Naive thymus-derived CD4-positive, alpha-beta T cell (primary cell): Measurements from ENCODE around the gene CCDC85C. TPM values are rescaled to one million over a fixed set of nuclear protein-coding genes. Genes with fewer than 3 reads are reported as not detected.

Experiments
- ATAC-seq: fragments of 150-1000 bp; cut with Tn5 transposase; 2 replicates; pipeline ENCODE4 v1.10.0; 2021; ENCODE audit warnings: mild to moderate bottlenecking, moderate library complexity
- CTCF ChIA-PET: fragments of 350-600 bp; sonication (Branson Sonifier 250); formaldehyde crosslinking; loops from one replicate; lab custom pipeline; 2021; ENCODE audit warnings: antibody characterized with exemption; lab: Charles Lee
- POLR2A ChIA-PET: fragments of 350-600 bp; sonication (Branson Sonifier 250); formaldehyde crosslinking; loops from one replicate; lab custom pipeline; 2021; ENCODE audit warnings: antibody characterized with exemption, inconsistent platforms; lab: Charles Lee
- DNase-seq, 9 donors: peaks; one replicate each; pipeline versions ENCODE4 v3.0.0 to v3.0.0-alpha.2; 2020 to 2022; ENCODE audit warnings: mixed read lengths in 1 of 9
- H3K27ac ChIP-seq: one replicate; pipeline ENCODE4 v1.7.0; 2013; ENCODE audit warnings: mild to moderate bottlenecking, low read depth, low read length, moderate library complexity
- H3K27me3 ChIP-seq, 2 donors: one replicate each; pipeline ENCODE4 v1.7.0; 2013; ENCODE audit warnings: low read length in 2 of 2, mild to moderate bottlenecking in 2 of 2, moderate library complexity in 2 of 2; ENCODE audit not compliant: control insufficient read depth in 2 of 2, insufficient read depth in 2 of 2
- H3K36me3 ChIP-seq, 3 experiments: 1 replicate in 2 of 3; 2 replicates in 1 of 3; pipeline ENCODE4 v1.7.0; 2013; ENCODE audit warnings: low read length in 3 of 3, mild to moderate bottlenecking in 3 of 3, moderate library complexity in 1 of 3; ENCODE audit not compliant: insufficient read depth in 3 of 3, control insufficient read depth in 2 of 3
- H3K4me1 ChIP-seq, 2 donors: one replicate each; pipeline ENCODE4 v1.7.0; 2013; ENCODE audit warnings: low read length in 2 of 2, mild to moderate bottlenecking in 2 of 2, moderate library complexity in 1 of 2; ENCODE audit not compliant: control insufficient read depth in 2 of 2, insufficient read depth in 2 of 2
- H3K4me3 ChIP-seq: 2 replicates; pipeline ENCODE4 v1.7.0; 2013; ENCODE audit warnings: mild to moderate bottlenecking, low read length
- H3K9me3 ChIP-seq, 3 experiments: 1 replicate in 2 of 3; 2 replicates in 1 of 3; pipeline ENCODE4 v1.7.0; 2013; ENCODE audit warnings: low read length in 3 of 3; ENCODE audit not compliant: control insufficient read depth in 2 of 3
- H3K27ac Mint-ChIP-seq, 9 donors: one replicate each; pipeline ENCODE4 v1.8.0; 2020 to 2022; ENCODE audit warnings: mixed read lengths in 9 of 9, mild to moderate bottlenecking in 8 of 9, moderate library complexity in 5 of 9, inconsistent platforms in 2 of 9
- H3K27me3 Mint-ChIP-seq, 5 donors: one replicate each; pipeline ENCODE4 v1.8.0; 2021 to 2022; ENCODE audit warnings: mixed read lengths in 5 of 5, mild to moderate bottlenecking in 1 of 5
- H3K36me3 Mint-ChIP-seq, 5 donors: one replicate each; pipeline ENCODE4 v1.8.0; 2020 to 2022; ENCODE audit warnings: mixed read lengths in 5 of 5, mild to moderate bottlenecking in 3 of 5, inconsistent platforms in 1 of 5
- H3K4me1 Mint-ChIP-seq, 7 donors: one replicate each; pipeline ENCODE4 v1.8.0; 2020 to 2022; ENCODE audit warnings: mixed read lengths in 7 of 7, mild to moderate bottlenecking in 3 of 7, inconsistent platforms in 1 of 7
- H3K4me3 Mint-ChIP-seq, 10 donors: one replicate each; pipeline ENCODE4 v1.8.0; 2020 to 2022; ENCODE audit warnings: mild to moderate bottlenecking in 10 of 10, mixed read lengths in 10 of 10, moderate library complexity in 6 of 10, inconsistent platforms in 2 of 10
- H3K9me3 Mint-ChIP-seq, 11 donors: one replicate each; pipeline ENCODE4 v1.8.0; 2020 to 2022; ENCODE audit warnings: mixed read lengths in 11 of 11, mild to moderate bottlenecking in 4 of 11, inconsistent platforms in 1 of 11, moderate library complexity in 1 of 11
- intact Hi-C, 2 donors: fragments of 100-400 bp; cut with micrococcal nuclease; formaldehyde crosslinking; loops; one replicate each; pipeline ENCODE4 v1.15.1; 2023
- polyA plus RNA-seq, 2 donors: library from polyadenylated mRNA; unstranded; fragments of 300-500 nt; fragmentation: Illumina TruSeq; gene quantifications; one replicate each; pipeline ENCODE4 v1.2.3, GENCODE V29; 2021
- total RNA-seq, 6 experiments: library from RNA in 5 of 6; stranded (reverse) in 5 of 6; gene quantifications; 1 replicate in 5 of 6; 2 replicates in 1 of 6; pipeline ENCODE4 v1.2.3 and lab custom pipeline; 2021 to 2026

Gene CCDC85C
- total and polyA plus RNA-seq, 7 experiments from 2014 or later = 0.76 to 9.9 (median 7.8) TPM

DNA sequence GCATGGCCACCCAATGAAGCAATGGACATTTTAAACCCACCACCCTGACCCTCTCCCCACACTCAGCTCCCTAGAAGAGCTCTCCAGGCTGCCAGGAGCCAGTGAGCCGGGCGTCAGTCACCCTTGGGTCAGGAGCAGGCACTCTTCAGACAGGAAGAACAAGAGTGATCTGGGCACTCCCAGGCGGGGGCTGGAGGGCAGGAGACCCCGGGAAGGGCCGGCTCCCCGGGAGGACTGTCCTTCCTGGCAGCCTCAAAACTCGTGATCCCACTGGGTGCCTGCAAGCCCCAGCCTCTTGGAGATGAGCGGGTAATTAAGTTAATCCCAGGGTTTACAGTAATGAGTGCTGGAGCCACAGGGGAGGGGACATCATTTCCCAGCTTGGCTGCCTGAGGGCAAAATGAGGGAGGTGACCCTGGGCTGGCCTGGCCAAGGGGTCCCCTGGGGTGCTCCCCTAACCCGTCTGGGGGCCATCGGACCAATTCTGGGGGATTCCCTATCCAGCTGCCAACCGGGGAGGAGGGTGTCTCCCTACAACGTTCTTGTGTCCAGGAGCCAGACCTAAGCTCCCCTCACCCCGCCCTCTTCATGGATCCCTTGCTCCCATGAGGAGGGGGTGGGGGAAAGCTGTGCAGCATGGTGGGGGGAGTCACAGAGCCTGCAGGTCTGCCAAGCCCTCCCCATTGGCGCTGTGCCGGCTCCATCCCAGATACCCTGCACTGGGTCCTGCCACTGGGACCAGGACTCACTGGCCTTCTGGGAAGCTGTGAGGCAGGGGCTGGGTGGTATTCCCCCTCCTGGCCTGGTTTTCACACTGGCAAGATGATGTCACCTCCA, 63.6 kb downstream of the CCDC85C start:
- intact Hi-C loops = no loop called here
- H3K36me3 ChIP-seq = peaks cover 0 to 2% (median 0%) of the 10 kb centered on the region in 3 experiments
- H3K9me3 ChIP-seq = no peaks in the 10 kb centered on the region
- no peak for ATAC-seq
- Mint-ChIP-seq H3K36me3 (no peaks in the 10 kb centered on the region), H3K9me3 (no peaks in the 10 kb centered on the region), H3K4me1 (peaks cover 0 to 21% (median 15%) of the 10 kb centered on the region in 7 donors), H3K27ac (no peak overlapping the region), H3K4me3 (no peak overlapping the region), H3K27me3 (no peaks in the 10 kb centered on the region)
- CTCF ChIA-PET = no interaction called here
- no peaks in the 10 kb centered on the region for H3K27me3 ChIP-seq
- POLR2A ChIA-PET = interaction anchor here (0.5 kb wide), 1 partner anchor 75 kb away, joined by 4 read pairs; no protein-coding TSS in a partner anchor
- no peaks in the 10 kb centered on the region for H3K4me1 ChIP-seq
- no peak overlapping the region for H3K4me3 ChIP-seq
- DNase-seq = no peak
- H3K27ac ChIP-seq = no peak overlapping the region

GRCh38 chr14:99539491-99539890, 64.5 kb downstream of the CCDC85C start:
- no peak overlapping the region for H3K4me3 ChIP-seq
- Mint-ChIP-seq H3K27me3 (no peaks in the 10 kb centered on the region), H3K36me3 (no peaks in the 10 kb centered on the region), H3K4me3 (no peak overlapping the region), H3K27ac (peak overlapping the region in 1 of 9 donors; percentile 65), H3K9me3 (no peaks in the 10 kb centered on the region), H3K4me1 (peaks cover 0 to 17% (median 15%) of the 10 kb centered on the region in 7 donors)
- no peaks in the 10 kb centered on the region for H3K4me1 ChIP-seq
- CTCF ChIA-PET = no interaction called here
- POLR2A ChIA-PET = no interaction called here
- no peaks in the 10 kb centered on the region for H3K27me3 ChIP-seq
- intact Hi-C loops = no loop called here
- no peaks in the 10 kb centered on the region for H3K9me3 ChIP-seq
- peaks cover 0 to 4% (median 0%) of the 10 kb centered on the region in 3 experiments for H3K36me3 ChIP-seq
- H3K27ac ChIP-seq = no peak overlapping the region
- no peak for DNase-seq
- ATAC-seq = no peak

- Histone ChIP-seq H3K4me1 (no peaks in the 10 kb centered on the region), H3K9me3 (no peaks in the 10 kb centered on the region), H3K36me3 (peaks cover 0 to 4% (median 0%) of the 10 kb centered on the region in 3 experiments), H3K27me3 (no peaks in the 10 kb centered on the region), H3K4me3 (no peak overlapping the region), H3K27ac (no peak overlapping the region)
- Mint-ChIP-seq H3K4me3 (no peak overlapping the region), H3K4me1 (peaks cover 0 to 17% (median 15%) of the 10 kb centered on the region in 7 donors), H3K27ac (no peak overlapping the region), H3K9me3 (no peaks in the 10 kb centered on the region), H3K27me3 (no peaks in the 10 kb centered on the region), H3K36me3 (no peaks in the 10 kb centered on the region)
- DNase-seq (no peak), ATAC-seq (no peak)
- ChIA-PET CTCF (interaction anchor here (0.6 kb wide), 1 partner anchor 257 kb away, joined by 3 read pairs; no protein-coding TSS in a partner anchor), POLR2A (no interaction called here)
- intact Hi-C loops = no loop called here
Observed at GRCh38 chr14:99538733-99539132, 65.3 kb downstream of the CCDC85C start.

DNA sequence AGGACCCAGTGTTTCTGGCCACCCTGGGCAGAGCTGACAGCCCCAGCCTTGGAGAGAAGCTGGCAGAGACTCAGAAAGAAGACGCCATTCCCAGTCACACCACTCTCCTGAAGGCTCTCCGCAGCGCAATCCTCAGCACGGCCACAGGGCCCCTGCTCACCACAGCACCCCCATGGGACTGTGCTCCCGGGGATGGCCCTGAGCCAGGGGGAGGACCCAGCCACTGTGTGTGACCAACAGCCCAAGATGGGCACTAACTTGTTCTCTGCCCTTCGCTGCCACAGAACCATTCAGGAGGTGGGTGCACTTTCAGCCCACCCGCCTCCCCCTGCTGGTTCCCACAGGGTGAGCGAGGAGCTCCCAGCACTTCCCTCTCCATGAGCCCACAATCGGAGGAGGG, 65.7 kb downstream of the CCDC85C start:
- Histone ChIP-seq H3K4me1 (no peaks in the 10 kb centered on the region), H3K27me3 (no peaks in the 10 kb centered on the region), H3K27ac (no peak overlapping the region), H3K36me3 (peaks cover 0 to 4% (median 0%) of the 10 kb centered on the region in 3 experiments), H3K9me3 (no peaks in the 10 kb centered on the region), H3K4me3 (no peak overlapping the region)
- intact Hi-C loops = no loop called here
- H3K9me3 Mint-ChIP-seq = no peaks in the 10 kb centered on the region
- peaks cover 0 to 13% (median 12%) of the 10 kb centered on the region in 7 donors for H3K4me1 Mint-ChIP-seq
- DNase-seq (no peak), ATAC-seq (no peak)
- no peaks in the 10 kb centered on the region for H3K27me3 Mint-ChIP-seq
- ChIA-PET CTCF (interaction anchor here (0.6 kb wide), 1 partner anchor 258 kb away, joined by 3 read pairs; no protein-coding TSS in a partner anchor), POLR2A (no interaction called here)
- H3K4me3 Mint-ChIP-seq = no peak overlapping the region
- H3K36me3 Mint-ChIP-seq = no peaks in the 10 kb centered on the region
- H3K27ac Mint-ChIP-seq = no peak overlapping the region

- peaks cover 0 to 13% (median 10%) of the 10 kb centered on the region in 7 donors for H3K4me1 Mint-ChIP-seq
- no peaks in the 10 kb centered on the region for H3K27me3 Mint-ChIP-seq
- H3K4me3 Mint-ChIP-seq = no peak overlapping the region
- DNase-seq = no peak
- no peaks in the 10 kb centered on the region for H3K27me3 ChIP-seq
- CTCF ChIA-PET = no interaction called here
- H3K27ac ChIP-seq = no peak overlapping the region
- no peaks in the 10 kb centered on the region for H3K4me1 ChIP-seq
- H3K4me3 ChIP-seq = no peak overlapping the region
- intact Hi-C loops = no loop called here
- H3K9me3 Mint-ChIP-seq = no peaks in the 10 kb centered on the region
- no peak overlapping the region for H3K27ac Mint-ChIP-seq
- no peaks in the 10 kb centered on the region for H3K36me3 Mint-ChIP-seq
- H3K9me3 ChIP-seq = no peaks in the 10 kb centered on the region
- H3K36me3 ChIP-seq = peaks cover 0 to 4% (median 0%) of the 10 kb centered on the region in 3 experiments
- ATAC-seq = no peak
- POLR2A ChIA-PET = no interaction called here
Observed at GRCh38 chr14:99537399-99537798, 66.6 kb downstream of the CCDC85C start.

DNA sequence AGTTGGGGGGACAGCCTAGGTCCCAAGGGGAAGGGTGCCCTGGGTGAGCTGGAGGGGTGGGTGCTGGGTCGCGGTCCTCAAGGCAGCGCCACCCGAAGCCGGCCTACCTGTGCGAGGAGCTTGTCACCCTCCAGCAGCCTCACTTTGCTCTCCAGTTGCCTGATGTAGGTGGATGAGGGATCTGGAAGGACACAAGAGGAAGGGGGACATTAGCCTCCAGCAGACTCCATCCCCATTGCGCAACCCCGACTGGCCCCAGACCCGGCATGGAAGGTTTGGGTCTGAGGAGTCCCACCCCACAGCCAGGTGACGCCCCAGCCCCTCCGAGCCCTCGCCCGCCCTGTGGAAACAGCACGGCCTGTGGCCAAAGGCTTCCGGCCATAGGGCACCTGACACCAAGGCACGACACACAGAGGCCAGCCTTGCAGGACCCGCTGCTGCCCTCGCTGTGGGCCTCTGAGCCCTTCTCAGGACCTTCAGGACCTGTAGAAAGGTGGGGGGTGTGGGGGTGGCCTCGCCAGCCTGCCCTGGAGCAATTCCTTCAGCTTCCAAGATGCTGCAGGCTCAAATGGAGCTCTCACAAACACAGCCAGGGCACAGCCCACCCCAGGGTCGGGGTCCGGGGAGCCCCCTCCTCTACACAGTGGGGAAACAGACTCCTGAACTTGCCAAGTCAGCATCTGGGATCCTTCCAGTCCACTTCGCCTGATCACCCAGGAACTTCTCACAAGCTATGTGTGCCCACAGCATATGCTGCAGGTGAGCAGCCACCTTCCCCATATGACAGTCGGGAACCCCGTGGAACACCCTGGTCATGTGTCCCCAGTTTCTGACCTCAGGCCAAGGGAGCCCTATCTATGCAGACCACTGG, 67.9 kb downstream of the CCDC85C start:
- Histone ChIP-seq H3K36me3 (peaks cover 0 to 4% (median 0%) of the 10 kb centered on the region in 3 experiments), H3K4me1 (no peaks in the 10 kb centered on the region), H3K9me3 (no peaks in the 10 kb centered on the region), H3K4me3 (no peak overlapping the region), H3K27me3 (no peaks in the 10 kb centered on the region), H3K27ac (no peak overlapping the region)
- Mint-ChIP-seq H3K36me3 (no peaks in the 10 kb centered on the region), H3K27me3 (no peaks in the 10 kb centered on the region), H3K9me3 (no peaks in the 10 kb centered on the region), H3K4me3 (no peak overlapping the region), H3K27ac (no peak overlapping the region), H3K4me1 (peaks cover 0 to 7% (median 1%) of the 10 kb centered on the region in 7 donors)
- ChIA-PET POLR2A (no interaction called here), CTCF (interaction anchor here (0.5 kb wide), 1 partner anchor 52 kb away, joined by 3 read pairs; no protein-coding TSS in a partner anchor)
- DNase-seq (no peak), ATAC-seq (no peak)
- intact Hi-C loops = no loop called here
